Neural crest cell (in vitro differentiated cells): Measurements from ENCODE around the gene NAGK. TPM values are rescaled to one million over a fixed set of nuclear protein-coding genes. Genes with fewer than 3 reads are reported as not detected.

Experiments
- DNase-seq: peaks from one replicate; pipeline ENCODE4 v3.0.0; 2021; ENCODE audit warnings: low read depth, mixed read lengths, low spot score
- H3K27ac Mint-ChIP-seq: one replicate; pipeline ENCODE4 v1.8.0; 2021; ENCODE audit warnings: mild to moderate bottlenecking, mixed read lengths; ENCODE audit not compliant: unreplicated experiment
- H3K27me3 Mint-ChIP-seq: 2 replicates; pipeline ENCODE4 v1.8.0; 2021; ENCODE audit warnings: low read depth, mild to moderate bottlenecking, mixed read lengths
- H3K36me3 Mint-ChIP-seq: 2 replicates; pipeline ENCODE4 v1.8.0; 2021; ENCODE audit warnings: low read depth, mild to moderate bottlenecking, mixed read lengths
- H3K4me1 Mint-ChIP-seq: 2 replicates; pipeline ENCODE4 v1.8.0; 2021; ENCODE audit warnings: mixed read lengths
- H3K4me3 Mint-ChIP-seq: one replicate; pipeline ENCODE4 v1.8.0; 2021; ENCODE audit warnings: mild to moderate bottlenecking, mixed read lengths
- H3K9me3 Mint-ChIP-seq: 2 replicates; pipeline ENCODE4 v1.8.0; 2021; ENCODE audit warnings: mixed read lengths
- total RNA-seq: library from RNA; stranded (reverse); gene quantifications from 2 replicates; pipeline ENCODE4 v1.2.1, GENCODE V29; 2021
- TF ChIP-seq, protein P1 (sequence below): fragments of 200-600 bp; sonication (generic); conservative IDR thresholded peaks from 2 replicates; pipeline ENCODE4 v1.5.0; 2021; ENCODE audit warnings: antibody characterized with exemption, mild to moderate bottlenecking

Gene NAGK
- total RNA-seq, 1 donor from 2014 or later, result 70.3 TPM

DNA sequence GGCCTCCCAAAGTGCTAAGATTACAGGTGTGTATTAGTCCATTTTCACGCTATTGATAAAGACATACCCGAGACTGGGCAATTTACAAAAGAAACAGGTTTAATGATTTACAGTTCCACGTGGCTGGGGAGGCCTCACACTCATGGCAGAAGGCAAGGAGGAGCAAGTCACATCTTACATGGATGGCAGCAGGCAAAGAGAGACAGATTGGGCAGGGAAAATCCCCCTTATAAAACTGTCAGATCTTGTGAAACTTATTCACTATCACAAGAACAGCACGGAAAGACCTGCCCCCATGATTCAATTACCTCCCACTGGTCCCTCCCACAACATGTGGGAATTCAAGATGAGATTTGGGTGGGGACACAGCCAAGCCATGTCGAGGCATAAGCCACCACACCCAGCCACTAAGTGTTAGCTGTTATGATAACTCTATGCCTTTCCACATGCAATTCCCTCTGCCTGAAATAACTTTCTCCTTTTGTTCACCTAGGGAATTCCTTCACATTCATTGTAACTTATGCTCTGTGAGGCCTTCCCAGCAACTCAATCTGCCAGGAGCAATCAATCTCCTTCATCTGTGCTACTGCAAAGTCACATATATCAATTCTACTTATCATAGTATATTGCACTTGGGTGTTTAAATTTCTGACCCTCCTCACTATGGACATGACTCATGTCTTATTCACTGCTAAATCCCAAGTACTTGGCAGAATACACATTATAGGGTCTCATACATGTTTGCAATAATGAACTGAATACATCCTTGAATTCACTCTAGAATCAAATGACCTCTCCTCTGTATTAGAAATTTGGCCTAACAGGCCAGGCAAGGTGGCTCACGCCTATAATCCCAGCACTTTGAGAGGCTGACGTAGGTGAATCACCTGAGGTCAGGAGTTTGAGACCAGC, 54.2 kb downstream of the NAGK start:
- Mint-ChIP-seq H3K4me1 (no peaks in the 10 kb centered on the region), H3K9me3 (no peaks in the 10 kb centered on the region), H3K27me3 (no peaks in the 10 kb centered on the region), H3K36me3 (peaks cover 6% of the 10 kb centered on the region), H3K4me3 (no peak overlapping the region), H3K27ac (no peak overlapping the region)
- TF ChIP-seq, protein P1, sequence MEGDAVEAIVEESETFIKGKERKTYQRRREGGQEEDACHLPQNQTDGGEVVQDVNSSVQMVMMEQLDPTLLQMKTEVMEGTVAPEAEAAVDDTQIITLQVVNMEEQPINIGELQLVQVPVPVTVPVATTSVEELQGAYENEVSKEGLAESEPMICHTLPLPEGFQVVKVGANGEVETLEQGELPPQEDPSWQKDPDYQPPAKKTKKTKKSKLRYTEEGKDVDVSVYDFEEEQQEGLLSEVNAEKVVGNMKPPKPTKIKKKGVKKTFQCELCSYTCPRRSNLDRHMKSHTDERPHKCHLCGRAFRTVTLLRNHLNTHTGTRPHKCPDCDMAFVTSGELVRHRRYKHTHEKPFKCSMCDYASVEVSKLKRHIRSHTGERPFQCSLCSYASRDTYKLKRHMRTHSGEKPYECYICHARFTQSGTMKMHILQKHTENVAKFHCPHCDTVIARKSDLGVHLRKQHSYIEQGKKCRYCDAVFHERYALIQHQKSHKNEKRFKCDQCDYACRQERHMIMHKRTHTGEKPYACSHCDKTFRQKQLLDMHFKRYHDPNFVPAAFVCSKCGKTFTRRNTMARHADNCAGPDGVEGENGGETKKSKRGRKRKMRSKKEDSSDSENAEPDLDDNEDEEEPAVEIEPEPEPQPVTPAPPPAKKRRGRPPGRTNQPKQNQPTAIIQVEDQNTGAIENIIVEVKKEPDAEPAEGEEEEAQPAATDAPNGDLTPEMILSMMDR, result no peak
- no peak for DNase-seq

DNA sequence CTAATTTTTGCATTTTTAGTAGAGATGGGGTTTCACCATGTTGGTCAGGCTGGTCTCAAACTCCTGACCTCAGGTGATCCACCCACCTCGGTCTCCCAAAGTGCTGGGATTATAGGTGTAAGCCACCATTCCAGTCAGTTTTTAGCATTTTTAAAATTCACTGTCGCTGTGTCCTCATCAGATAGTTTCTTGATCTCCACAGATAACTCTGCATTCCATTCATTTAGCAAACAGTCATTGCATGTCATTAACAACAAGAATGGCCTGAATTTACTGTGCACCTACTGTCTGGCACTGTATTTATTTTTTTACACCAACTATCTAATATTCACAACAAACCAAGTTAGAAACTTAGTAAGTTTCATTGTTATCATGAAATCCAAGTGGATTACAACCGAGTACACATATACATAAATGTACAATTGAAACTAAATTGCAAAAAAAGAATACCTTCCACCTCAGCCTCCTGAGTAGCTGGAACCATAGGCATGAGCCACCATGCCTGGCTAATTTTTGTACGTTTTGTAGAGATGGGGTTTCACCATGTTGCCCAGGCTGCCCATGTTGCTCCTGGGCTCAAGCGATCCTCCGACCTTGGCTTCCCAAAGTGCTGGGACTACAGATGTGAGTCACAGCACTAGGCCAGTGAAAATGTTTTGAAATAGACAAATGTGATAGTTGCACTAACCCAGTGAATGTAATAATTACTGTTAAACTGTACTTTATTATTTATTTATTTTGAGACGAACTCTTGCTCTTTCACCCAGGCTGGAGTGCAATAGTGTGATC, 57.3 kb downstream of the NAGK start:
- peaks cover 15% of the 10 kb centered on the region for H3K4me1 Mint-ChIP-seq
- H3K4me3 Mint-ChIP-seq, result no peak overlapping the region
- peaks cover 3% of the 10 kb centered on the region for H3K36me3 Mint-ChIP-seq
- TF ChIP-seq, protein P1, result no peak
- DNase-seq, result no peak
- H3K27ac Mint-ChIP-seq, result no peak overlapping the region
- no peaks in the 10 kb centered on the region for H3K27me3 Mint-ChIP-seq
- H3K9me3 Mint-ChIP-seq, result no peaks in the 10 kb centered on the region

DNA sequence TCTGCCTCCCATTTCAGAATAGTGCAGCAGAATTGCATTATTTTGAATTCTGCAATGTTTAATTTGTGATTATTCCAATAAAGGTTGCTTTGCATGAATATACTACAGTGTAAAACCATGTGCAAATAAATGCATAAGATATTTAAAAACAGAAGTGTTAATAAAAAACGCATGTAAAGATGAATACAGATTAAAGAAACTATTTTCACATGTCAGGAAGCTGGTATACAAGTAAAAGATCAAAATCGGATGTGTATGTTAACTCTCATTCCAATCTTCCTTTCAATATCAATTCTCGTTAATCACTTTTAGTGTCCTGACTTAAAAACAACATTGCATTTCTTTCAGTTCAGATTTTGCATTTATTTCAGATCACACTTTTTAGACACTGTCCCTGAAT, 58.5 kb downstream of the NAGK start:
- DNase-seq, result no peak
- Mint-ChIP-seq H3K4me3 (peak overlapping the region; percentile 25), H3K4me1 (peaks cover 15% of the 10 kb centered on the region), H3K9me3 (no peaks in the 10 kb centered on the region), H3K27me3 (no peaks in the 10 kb centered on the region), H3K27ac (no peak overlapping the region), H3K36me3 (peaks cover 3% of the 10 kb centered on the region)
- TF ChIP-seq, protein P1, result no peak

Other genes with a start within 250 kb of the NAGK start
- gene CLEC4F, start 248.0 kb upstream of the NAGK start, total RNA-seq, result not detected in 2 replicates
- gene CD207, start 232.8 kb upstream of the NAGK start, total RNA-seq, result not detected in 2 replicates
- gene VAX2, start 168.1 kb upstream of the NAGK start, total RNA-seq, result 6.3 and 8.6 TPM in 2 replicates
- gene ATP6V1B1, start 132.7 kb upstream of the NAGK start, total RNA-seq, result 4.3 and 4.6 TPM in 2 replicates
- gene ANKRD53, start 90.0 kb upstream of the NAGK start, total RNA-seq, result 1.2 and 1.7 TPM in 2 replicates
- gene TEX261, start 73.8 kb upstream of the NAGK start, total RNA-seq, result 57.2 and 58.4 TPM in 2 replicates
- gene MCEE, start 61.6 kb downstream of the NAGK start, total RNA-seq, result 9.5 and 9.9 TPM in 2 replicates
- gene MPHOSPH10, start 62.0 kb downstream of the NAGK start, total RNA-seq, result 40.0 and 41.7 TPM in 2 replicates
- gene PAIP2B, start 158.5 kb downstream of the NAGK start, total RNA-seq, result 6.5 and 7.4 TPM in 2 replicates